WERI-Rb-1 (cell line): ENCODE measurements around the gene PMVK.
A peak's percentile ranks its signal among the peaks of the same experiment; 100 is the strongest.

Source experiments
- DNase-seq: peaks from one replicate; pipeline ENCODE4 v3.0.0-alpha.2; 2020
- H3K27ac ChIP-seq: fragments of 250-450 bp; sonication (Bioruptor Pico); 2 replicates; pipeline ENCODE4 v1.5.1; 2020; ENCODE audit warnings: mild to moderate bottlenecking, moderate library complexity
- H3K27me3 ChIP-seq: fragments of 250-450 bp; sonication (Bioruptor Pico); 2 replicates; pipeline ENCODE4 v1.5.1; 2021; ENCODE audit warnings: mild to moderate bottlenecking, low read depth, moderate library complexity; ENCODE audit not compliant: insufficient read depth, severe bottlenecking
- H3K36me3 ChIP-seq: fragments of 250-450 bp; sonication (Bioruptor Pico); 2 replicates; pipeline ENCODE4 v1.5.1; 2020; ENCODE audit warnings: mild to moderate bottlenecking, moderate library complexity
- H3K4me3 ChIP-seq: 2 replicates; pipeline ENCODE4 v1.5.1; 2011; ENCODE audit warnings: low read depth, mild to moderate bottlenecking, control low read depth, low read length
- H3K9me3 ChIP-seq: fragments of 250-450 bp; sonication (Bioruptor Pico); 2 replicates; pipeline ENCODE4 v1.5.1; 2021; ENCODE audit warnings: mild to moderate bottlenecking, moderate library complexity; ENCODE audit not compliant: severe bottlenecking
- CTCF ChIP-seq: IDR thresholded peaks from 2 replicates; pipeline ENCODE4 v1.5.1; 2011; ENCODE audit warnings: low read depth, mild to moderate bottlenecking, control low read depth, inconsistent platforms, low read length

The PMVK gene

GRCh38 chr1:154937085-154937987, 817 bp upstream of the PMVK start:
- Histone ChIP-seq H3K27me3 (no peaks in the 10 kb centered on the region), H3K9me3 (peaks cover 7% of the 10 kb centered on the region), H3K27ac (peak overlapping the region; percentile 98), H3K36me3 (peaks cover 4% of the 10 kb centered on the region; the same call in 1 of the 2 replicates), H3K4me3 (peak overlapping the region; percentile 75)
- TF ChIP-seq CTCF = peak; percentile 56
- peak; percentile 97 for DNase-seq

GRCh38 chr1:154935749-154936554, 567 bp downstream of the PMVK start:
- H3K4me3 ChIP-seq = peak overlapping the region; percentile 75
- no peak for DNase-seq
- no peak for TF ChIP-seq CTCF
- H3K27ac ChIP-seq = peak overlapping the region; percentile 98
- peaks cover 4% of the 10 kb centered on the region; the same call in 1 of the 2 replicates for H3K36me3 ChIP-seq
- no peaks in the 10 kb centered on the region for H3K27me3 ChIP-seq
- peaks cover 7% of the 10 kb centered on the region for H3K9me3 ChIP-seq

GRCh38 chr1:154934358-154934948, 2.1 kb downstream of the PMVK start:
- TF ChIP-seq CTCF = no peak
- Histone ChIP-seq H3K27me3 (no peaks in the 10 kb centered on the region), H3K27ac (no peak overlapping the region), H3K4me3 (no peak overlapping the region), H3K9me3 (peaks cover 7% of the 10 kb centered on the region), H3K36me3 (peaks cover 4% of the 10 kb centered on the region; the same call in 1 of the 2 replicates)
- DNase-seq = no peak

- no peak for TF ChIP-seq CTCF
- no peak for DNase-seq
- Histone ChIP-seq H3K36me3 (peaks cover 19% of the 10 kb centered on the region), H3K4me3 (no peak overlapping the region), H3K27me3 (no peaks in the 10 kb centered on the region), H3K27ac (no peak overlapping the region), H3K9me3 (peaks cover 7% of the 10 kb centered on the region)
Measured at GRCh38 chr1:154931940-154932487, 4.5 kb downstream of the PMVK start.

- no peak for TF ChIP-seq CTCF
- Histone ChIP-seq H3K9me3 (peaks cover 5% of the 10 kb centered on the region), H3K4me3 (no peak overlapping the region), H3K36me3 (peaks cover 50% of the 10 kb centered on the region), H3K27ac (no peak overlapping the region; the same call in 1 of the 2 replicates), H3K27me3 (no peaks in the 10 kb centered on the region)
- DNase-seq = no peak
Measured at GRCh38 chr1:154926201-154926600, 10.3 kb downstream of the PMVK start.
